Astrocyte (in vitro differentiated cells and primary cell): ENCODE data around the gene EFNA5. TPM values are rescaled to one million over a fixed set of nuclear protein-coding genes. Genes with fewer than 3 reads are reported as not detected.

ENCODE experiments used
- DNase-seq: peaks from one replicate; pipeline ENCODE4 v3.0.0-alpha.2; 2010; ENCODE audit warnings: low read depth
- FAIRE-seq: peaks from 2 replicates; lab custom pipeline; 2011; peaks lifted over from hg19 to GRCh38; lab: Jason Lieb, UNC
- H2AFZ ChIP-seq: 2 replicates; pipeline ENCODE4 v1.6.0; 2012; ENCODE audit warnings: low read depth, low read length, inconsistent platforms
- H3K27ac ChIP-seq: 2 replicates; pipeline ENCODE4 v1.5.1; 2011; ENCODE audit warnings: low read depth, low read length, inconsistent platforms
- H3K27me3 ChIP-seq: 2 replicates; pipeline ENCODE4 v1.6.0; 2011; ENCODE audit warnings: low read length, inconsistent platforms; ENCODE audit not compliant: insufficient read depth
- H3K36me3 ChIP-seq: 2 replicates; pipeline ENCODE4 v1.5.1; 2011; ENCODE audit warnings: low read length, inconsistent platforms; ENCODE audit not compliant: insufficient read depth
- H3K4me1 ChIP-seq: 2 replicates; pipeline ENCODE4 v1.5.1; 2011; ENCODE audit warnings: low read length, inconsistent platforms; ENCODE audit not compliant: insufficient read depth
- H3K4me2 ChIP-seq: 2 replicates; pipeline ENCODE4 v1.6.0; 2012; ENCODE audit warnings: low read length, inconsistent platforms
- H3K4me3 ChIP-seq: 2 replicates; pipeline ENCODE4 v1.5.1; 2011; ENCODE audit warnings: low read depth, mild to moderate bottlenecking, low read length, inconsistent platforms; ENCODE audit not compliant: insufficient read depth
- H3K79me2 ChIP-seq: 2 replicates; pipeline ENCODE4 v1.6.0; 2012; ENCODE audit warnings: mild to moderate bottlenecking, low read length, inconsistent platforms; ENCODE audit not compliant: insufficient read depth
- H3K9ac ChIP-seq: 2 replicates; pipeline ENCODE4 v1.6.0; 2012; ENCODE audit warnings: mild to moderate bottlenecking, low read length, inconsistent platforms
- H3K9me3 ChIP-seq: 2 replicates; pipeline ENCODE4 v1.5.1; 2012; ENCODE audit warnings: low read depth, mild to moderate bottlenecking, low read length, inconsistent platforms; ENCODE audit not compliant: insufficient read depth
- H4K20me1 ChIP-seq: 2 replicates; pipeline ENCODE4 v1.6.0; 2012; ENCODE audit warnings: low read length, inconsistent platforms; ENCODE audit not compliant: insufficient read depth
- H3K27ac Mint-ChIP-seq: one replicate; pipeline ENCODE4 v1.8.0; 2021; ENCODE audit warnings: mild to moderate bottlenecking, mixed read lengths; ENCODE audit not compliant: unreplicated experiment
- H3K27me3 Mint-ChIP-seq: one replicate; pipeline ENCODE4 v1.8.0; 2021; ENCODE audit warnings: low read depth, mixed read lengths; ENCODE audit not compliant: unreplicated experiment
- H3K36me3 Mint-ChIP-seq: one replicate; pipeline ENCODE4 v1.8.0; 2021; ENCODE audit warnings: low read depth, mixed read lengths; ENCODE audit not compliant: unreplicated experiment
- H3K4me1 Mint-ChIP-seq: one replicate; pipeline ENCODE4 v1.8.0; 2021; ENCODE audit warnings: low read depth, mixed read lengths; ENCODE audit not compliant: unreplicated experiment
- H3K4me3 Mint-ChIP-seq: one replicate; pipeline ENCODE4 v1.8.0; 2021; ENCODE audit warnings: mild to moderate bottlenecking, moderate library complexity, mixed read lengths; ENCODE audit not compliant: unreplicated experiment
- H3K9me3 Mint-ChIP-seq: one replicate; pipeline ENCODE4 v1.8.0; 2021; ENCODE audit warnings: mild to moderate bottlenecking, mixed read lengths; ENCODE audit not compliant: unreplicated experiment
- CTCF ChIP-seq: IDR thresholded peaks from 2 replicates; pipeline ENCODE4 v1.5.1; 2011; ENCODE audit warnings: low read depth, mild to moderate bottlenecking, inconsistent platforms, low read length, moderate library complexity; ENCODE audit not compliant: insufficient read depth
- EZH2 ChIP-seq: IDR thresholded peaks from 2 replicates; pipeline ENCODE4 v1.6.1; 2012; ENCODE audit warnings: mild to moderate bottlenecking, low read length, inconsistent platforms; ENCODE audit not compliant: insufficient read depth
- total RNA-seq: library from RNA; stranded (reverse); gene quantifications from 2 replicates; pipeline ENCODE4 v1.2.1, GENCODE V29; 2021

Gene EFNA5
- total RNA-seq, 1 donor from 2014 or later = 59.3 TPM

GRCh38 chr5:107652408-107652807 is 18.3 kb downstream of the EFNA5 start:
- no peak overlapping the region for H3K9ac ChIP-seq
- H3K4me2 ChIP-seq = no peak overlapping the region
- H2AFZ ChIP-seq = no peak overlapping the region
- H3K27me3 ChIP-seq = no peaks in the 10 kb centered on the region
- Mint-ChIP-seq H3K4me3 (no peak overlapping the region), H3K36me3 (no peaks in the 10 kb centered on the region), H3K4me1 (peaks cover 37% of the 10 kb centered on the region), H3K27me3 (no peaks in the 10 kb centered on the region), H3K9me3 (no peaks in the 10 kb centered on the region), H3K27ac (no peak overlapping the region)
- no peaks in the 10 kb centered on the region for H3K9me3 ChIP-seq
- H4K20me1 ChIP-seq = no peaks in the 10 kb centered on the region
- TF ChIP-seq CTCF (no peak), EZH2 (no peak)
- DNase-seq = no peak
- H3K27ac ChIP-seq = no peak overlapping the region
- no peaks in the 10 kb centered on the region for H3K4me1 ChIP-seq
- no peak for FAIRE-seq
- no peak overlapping the region for H3K4me3 ChIP-seq
- H3K36me3 ChIP-seq = no peaks in the 10 kb centered on the region
- no peaks in the 10 kb centered on the region for H3K79me2 ChIP-seq

DNA sequence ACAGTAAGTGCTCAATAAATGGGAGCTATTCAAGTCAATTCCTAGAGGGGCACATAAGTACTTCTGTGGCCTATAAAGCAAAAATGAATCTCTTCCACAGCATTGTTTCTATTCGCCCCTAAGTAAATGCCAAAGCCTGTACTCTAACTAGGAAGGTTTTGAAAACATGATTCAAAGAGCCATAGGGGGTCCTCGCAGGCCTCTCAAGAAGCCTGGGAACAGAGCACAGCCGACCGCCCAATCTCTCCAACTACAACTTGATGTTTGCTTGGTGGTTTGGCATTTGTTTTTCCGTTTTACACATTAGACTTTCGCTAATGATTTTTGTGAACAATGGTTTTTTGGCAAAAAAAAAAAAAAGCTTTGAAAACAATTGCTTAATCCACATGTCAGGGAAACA is 19.4 kb downstream of the EFNA5 start:
- no peak for TF ChIP-seq CTCF
- no peak for TF ChIP-seq EZH2
- Histone ChIP-seq H4K20me1 (no peaks in the 10 kb centered on the region), H3K27ac (no peak overlapping the region), H3K4me1 (no peaks in the 10 kb centered on the region), H2AFZ (no peak overlapping the region), H3K9ac (no peak overlapping the region), H3K36me3 (no peaks in the 10 kb centered on the region), H3K27me3 (no peaks in the 10 kb centered on the region), H3K4me2 (no peak overlapping the region), H3K9me3 (no peaks in the 10 kb centered on the region), H3K79me2 (no peaks in the 10 kb centered on the region), H3K4me3 (no peak overlapping the region)
- DNase-seq = no peak
- peaks cover 40% of the 10 kb centered on the region for H3K4me1 Mint-ChIP-seq
- H3K4me3 Mint-ChIP-seq = no peak overlapping the region
- H3K27ac Mint-ChIP-seq = no peak overlapping the region
- no peaks in the 10 kb centered on the region for H3K27me3 Mint-ChIP-seq
- no peaks in the 10 kb centered on the region for H3K36me3 Mint-ChIP-seq
- no peak for FAIRE-seq
- no peaks in the 10 kb centered on the region for H3K9me3 Mint-ChIP-seq

DNA sequence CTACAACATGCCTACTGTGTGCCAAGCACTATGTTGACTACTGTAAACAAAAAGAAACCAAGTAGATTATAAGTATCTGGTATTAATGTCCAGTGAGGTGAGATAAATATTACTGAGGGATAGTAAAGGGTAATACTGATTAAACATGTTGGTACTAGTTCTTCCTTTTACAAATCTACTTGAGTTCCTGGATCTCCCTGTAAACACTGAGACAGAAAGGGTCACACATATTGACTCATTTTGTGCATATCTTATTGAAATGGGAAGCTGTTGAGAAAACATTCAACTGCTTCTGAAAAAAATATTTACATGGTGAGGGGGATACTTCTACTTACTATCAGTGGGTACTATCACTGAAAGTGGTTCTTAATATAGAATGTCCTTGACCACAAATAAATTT is 24.3 kb downstream of the EFNA5 start:
- no peak overlapping the region for H3K4me3 ChIP-seq
- Mint-ChIP-seq H3K27ac (no peak overlapping the region), H3K9me3 (no peaks in the 10 kb centered on the region), H3K27me3 (no peaks in the 10 kb centered on the region), H3K4me1 (peaks cover 10% of the 10 kb centered on the region), H3K36me3 (no peaks in the 10 kb centered on the region), H3K4me3 (no peak overlapping the region)
- no peak overlapping the region for H2AFZ ChIP-seq
- FAIRE-seq = no peak
- no peaks in the 10 kb centered on the region for H3K27me3 ChIP-seq
- H3K36me3 ChIP-seq = no peaks in the 10 kb centered on the region
- no peak overlapping the region for H3K9ac ChIP-seq
- no peak overlapping the region for H3K4me2 ChIP-seq
- no peaks in the 10 kb centered on the region for H3K79me2 ChIP-seq
- TF ChIP-seq CTCF = no peak
- no peak for TF ChIP-seq EZH2
- no peaks in the 10 kb centered on the region for H3K9me3 ChIP-seq
- no peak for DNase-seq
- H4K20me1 ChIP-seq = no peaks in the 10 kb centered on the region
- no peaks in the 10 kb centered on the region for H3K4me1 ChIP-seq
- no peak overlapping the region for H3K27ac ChIP-seq
